A549 (cell line): ENCODE measurements around the gene UNC79. TPM values are rescaled to one million over a fixed set of nuclear protein-coding genes. Genes with fewer than 3 reads are reported as not detected.

Source experiments
- ATAC-seq, 2 experiments: fragments of 200-7000 bp in 1 of 2; fragments of >200 bp in 1 of 2; cut with Nextera tagmentation in 1 of 2; cut with Tn5 transposase in 1 of 2; 3 replicates each; pipeline versions ENCODE4 v1.8.0 to v1.9.1; 2018 to 2020; ENCODE audit warnings: mild to moderate bottlenecking in 1 of 2, moderate library complexity in 1 of 2
- CTCF ChIA-PET: fragments of 300-600 bp; sonication (Branson Sonifier 250); formaldehyde crosslinking; extraction: SDS; loops from one replicate; lab custom pipeline; 2021; ENCODE audit warnings: antibody characterized with exemption, inconsistent platforms; lab: Yijun Ruan, JAX
- POLR2A ChIA-PET: fragments of 350-600 bp; formaldehyde crosslinking; extraction: SDS; loops from one replicate; lab custom pipeline; 2021; ENCODE audit warnings: antibody characterized with exemption, inconsistent platforms; lab: Yijun Ruan, JAX
- DNase-seq, 2 experiments: peaks; one replicate each; pipeline versions ENCODE4 v3.0.0 to v3.0.0-alpha.2; 2011 to 2016; ENCODE audit warnings: low read depth in 1 of 2, low spot score in 1 of 2
- FAIRE-seq: peaks from 2 replicates; lab custom pipeline; 2011; peaks lifted over from hg19 to GRCh38; lab: Jason Lieb, UNC
- H3K27ac ChIP-seq, 2 experiments: fragments of >200 bp; sonication (Bioruptor Twin); formaldehyde crosslinking; 3 replicates each; pipeline ENCODE4 v1.5.1; 2016 to 2017
- H3K4me1 ChIP-seq: fragments of >200 bp; sonication (Bioruptor Twin); formaldehyde crosslinking; 3 replicates; pipeline ENCODE4 v1.6.1; 2016
- H3K4me2 ChIP-seq: fragments of >200 bp; sonication (Bioruptor Twin); formaldehyde crosslinking; 3 replicates; pipeline ENCODE4 v1.6.1; 2016
- H3K4me3 ChIP-seq: fragments of >200 bp; sonication (Bioruptor Twin); formaldehyde crosslinking; 3 replicates; pipeline ENCODE4 v1.5.1; 2016
- H3K9me3 ChIP-seq: fragments of >200 bp; sonication (Bioruptor Twin); formaldehyde crosslinking; 3 replicates; pipeline ENCODE4 v1.6.1; 2016
- CBX2 ChIP-seq: fragments of 200-600 bp; sonication (generic); IDR thresholded peaks from 2 replicates; pipeline ENCODE4 v1.6.1; 2016; ENCODE audit warnings: low read depth, mild to moderate bottlenecking, borderline replicate concordance
- CHD2 ChIP-seq: fragments of 150-350 bp; IDR thresholded peaks from 2 replicates; pipeline ENCODE4 v1.6.1; 2014; ENCODE audit warnings: low read length; ENCODE audit not compliant: partially characterized antibody
- EHMT2 ChIP-seq: fragments of 200-600 bp; sonication (generic); IDR thresholded peaks from 2 replicates; pipeline ENCODE4 v1.6.1; 2016; ENCODE audit warnings: antibody characterized with exemption, low read depth, mild to moderate bottlenecking, moderate library complexity
- ESRRA ChIP-seq: fragments of 150-350 bp; IDR thresholded peaks from 2 replicates; pipeline ENCODE4 v1.6.1; 2014; ENCODE audit warnings: mild to moderate bottlenecking, low read length, borderline replicate concordance
- FOXS1 ChIP-seq: fragments of 250-450 bp; sonication (Bioruptor Pico); IDR thresholded peaks from 2 replicates; pipeline ENCODE4 v1.5.0; 2020; ENCODE audit warnings: mild to moderate bottlenecking, moderate library complexity
- HOXB5 ChIP-seq: fragments of 250-450 bp; sonication (Bioruptor Pico); IDR thresholded peaks from 2 replicates; pipeline ENCODE4 v1.5.0; 2020; ENCODE audit warnings: mild to moderate bottlenecking, moderate library complexity
- MAZ ChIP-seq: fragments of 150-350 bp; IDR thresholded peaks from 2 replicates; pipeline ENCODE4 v1.6.1; 2014; ENCODE audit warnings: antibody characterized with exemption, low read depth, low read length, borderline replicate concordance
- MYC ChIP-seq: IDR thresholded peaks from 2 replicates; pipeline ENCODE4 v1.6.1; 2012; ENCODE audit warnings: mild to moderate bottlenecking, inconsistent platforms, low read length, improper control_type of control experiment, borderline replicate concordance
- PHF8 ChIP-seq: fragments of 200-600 bp; sonication (generic); IDR thresholded peaks from 2 replicates; pipeline ENCODE4 v1.6.1; 2016; ENCODE audit warnings: low read depth, mild to moderate bottlenecking, antibody characterized with exemption, moderate library complexity, borderline replicate concordance
- POLR2A ChIP-seq: IDR thresholded peaks from 2 replicates; pipeline ENCODE4 v1.6.1; 2012; ENCODE audit warnings: mild to moderate bottlenecking, low read length
- RAD21 ChIP-seq, 2 experiments: fragments of >200 bp in 1 of 2; sonication (Bioruptor Twin) in 1 of 2; formaldehyde crosslinking in 1 of 2; IDR thresholded peaks in 1 of 2; conservative IDR thresholded peaks in 1 of 2; 2 replicates in 1 of 2; 3 replicates in 1 of 2; pipeline ENCODE4 v1.6.1; 2012 to 2018; ENCODE audit warnings: inconsistent platforms in 1 of 2
- RNF2 ChIP-seq: fragments of 200-600 bp; sonication (generic); IDR thresholded peaks from 2 replicates; pipeline ENCODE4 v1.6.1; 2016; ENCODE audit warnings: low read depth, mild to moderate bottlenecking, antibody characterized with exemption, moderate library complexity, borderline replicate concordance
- SMC3 ChIP-seq: fragments of >200 bp; sonication (Bioruptor Twin); formaldehyde crosslinking; IDR thresholded peaks from 3 replicates; pipeline ENCODE4 v1.6.1; 2018; ENCODE audit warnings: inconsistent platforms
- TP53 ChIP-seq: fragments of 250-450 bp; sonication (Bioruptor Pico); IDR thresholded peaks from 2 replicates; pipeline ENCODE4 v1.5.0; 2021; ENCODE audit warnings: mild to moderate bottlenecking, moderate library complexity
- USF2 ChIP-seq: fragments of 450-650 bp; IDR thresholded peaks from 2 replicates; pipeline ENCODE4 v1.6.1; 2014; ENCODE audit warnings: antibody characterized with exemption
- ZC3H11A ChIP-seq: fragments of 450-650 bp; IDR thresholded peaks from 2 replicates; pipeline ENCODE4 v1.6.1; 2014; ENCODE audit warnings: antibody characterized with exemption, mild to moderate bottlenecking
- ZNF302 ChIP-seq: fragments of 250-450 bp; sonication (Bioruptor Pico); IDR thresholded peaks from 2 replicates; pipeline ENCODE4 v1.9.0; 2021; ENCODE audit warnings: inconsistent platforms, mild to moderate bottlenecking, moderate library complexity
- WGBS: methylation state at CpG from one replicate; pipeline ENCODE4 v1.1.6; 2017; ENCODE audit errors: missing lambda C conversion rate; 5-methylcytosine and 5-hydroxymethylcytosine counted together
- polyA plus RNA-seq, 4 experiments: library from polyadenylated mRNA; depleted of rRNA in 3 of 4; stranded (reverse); fragments of >200 nt; fragmentation: RNase III in 1 of 4; extraction: RNeasy Plus Mini Kit Qiagen cat#74134 plus additional on column Dnase treatment in 1 of 4; gene quantifications; 2 replicates in 3 of 4; 3 replicates in 1 of 4; pipeline ENCODE4 v1.2.3, GENCODE V29; 2011 to 2017
- TF ChIP-seq, protein P1 (sequence below): fragments of >200 bp; sonication (Bioruptor Twin); formaldehyde crosslinking; IDR thresholded peaks from 2 replicates; pipeline ENCODE4 v1.6.1; 2016
- TF ChIP-seq, protein P2 (sequence below): fragments of >200 bp; sonication (Bioruptor Twin); formaldehyde crosslinking; IDR thresholded peaks from 3 replicates; pipeline ENCODE4 v1.5.1; 2016
- TF ChIP-seq, protein P3 (sequence below): fragments of 250-450 bp; sonication (Bioruptor Pico); IDR thresholded peaks from 2 replicates; pipeline ENCODE4 v1.5.0; 2020; ENCODE audit warnings: low read depth, mild to moderate bottlenecking, moderate library complexity

UNC79 gene
- polyA plus RNA-seq, 2 of the 4 experiments (the other 2 are of a cell fraction), result 0.01 TPM

DNA sequence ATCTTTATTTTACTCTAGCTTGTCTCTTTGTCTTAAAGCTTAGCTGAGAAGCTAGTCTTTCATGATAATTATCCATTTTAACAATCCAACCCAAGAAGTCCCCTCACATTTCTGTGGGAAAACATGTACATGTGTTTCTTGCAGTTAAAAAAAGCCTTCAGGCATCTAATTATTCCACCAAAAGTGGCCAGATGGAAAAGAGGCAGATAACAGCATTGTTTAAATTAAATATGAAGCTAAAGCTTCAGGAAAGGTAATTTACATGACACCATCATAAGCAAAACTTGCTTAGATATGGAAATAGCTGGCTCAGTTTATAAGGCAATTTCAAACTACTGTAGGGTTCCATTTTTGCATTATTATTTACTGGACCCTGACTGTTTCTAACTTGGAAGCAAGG is 175.4 kb downstream of the UNC79 start:
- ChIA-PET POLR2A (no interaction called here), CTCF (interaction anchor here (1.0 kb wide), 1 partner anchor 12 kb away, joined by 3 read pairs; no protein-coding TSS in a partner anchor)
- Histone ChIP-seq H3K4me2 (no peak overlapping the region), H3K9me3 (peaks cover 13% of the 10 kb centered on the region; the same call in 2 of the 3 replicates), H3K27ac (no peak overlapping the region), H3K4me1 (no peaks in the 10 kb centered on the region), H3K4me3 (no peak overlapping the region)
- FAIRE-seq, result no peak
- ATAC-seq, result no peak
- DNase-seq, result no peak
- no peak for TF ChIP-seq SMC3
- TF ChIP-seq EHMT2, result no peak
- TF ChIP-seq, protein P1, sequence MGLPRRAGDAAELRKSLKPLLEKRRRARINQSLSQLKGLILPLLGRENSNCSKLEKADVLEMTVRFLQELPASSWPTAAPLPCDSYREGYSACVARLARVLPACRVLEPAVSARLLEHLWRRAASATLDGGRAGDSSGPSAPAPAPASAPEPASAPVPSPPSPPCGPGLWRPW, result no peak
- TF ChIP-seq USF2, result no peak
- no peak for TF ChIP-seq RAD21 (conservative IDR thresholded peaks at IDR 0.05 in 1 of 2, IDR thresholded peaks at IDR 0.05 in 1 of 2)
- no peak for TF ChIP-seq CBX2
- no peak for TF ChIP-seq FOXS1
- TF ChIP-seq TP53, result no peak
- TF ChIP-seq, all 56 proteins: peak for 0

- ChIA-PET POLR2A (no interaction called here), CTCF (interaction anchor here (0.6 to 1.5 kb wide), 11 partner anchors 10 to 506 kb away, joined by 3 to 8 read pairs (median 4); partner anchors contain the start of genes GON7 and UBR7)
- no peaks in the 10 kb centered on the region for H3K4me1 ChIP-seq
- 21% methylated on average over 7 of the region's 7 CpGs for WGBS
- DNase-seq, result peak; percentile 33 to 62
- TF ChIP-seq, protein P2, sequence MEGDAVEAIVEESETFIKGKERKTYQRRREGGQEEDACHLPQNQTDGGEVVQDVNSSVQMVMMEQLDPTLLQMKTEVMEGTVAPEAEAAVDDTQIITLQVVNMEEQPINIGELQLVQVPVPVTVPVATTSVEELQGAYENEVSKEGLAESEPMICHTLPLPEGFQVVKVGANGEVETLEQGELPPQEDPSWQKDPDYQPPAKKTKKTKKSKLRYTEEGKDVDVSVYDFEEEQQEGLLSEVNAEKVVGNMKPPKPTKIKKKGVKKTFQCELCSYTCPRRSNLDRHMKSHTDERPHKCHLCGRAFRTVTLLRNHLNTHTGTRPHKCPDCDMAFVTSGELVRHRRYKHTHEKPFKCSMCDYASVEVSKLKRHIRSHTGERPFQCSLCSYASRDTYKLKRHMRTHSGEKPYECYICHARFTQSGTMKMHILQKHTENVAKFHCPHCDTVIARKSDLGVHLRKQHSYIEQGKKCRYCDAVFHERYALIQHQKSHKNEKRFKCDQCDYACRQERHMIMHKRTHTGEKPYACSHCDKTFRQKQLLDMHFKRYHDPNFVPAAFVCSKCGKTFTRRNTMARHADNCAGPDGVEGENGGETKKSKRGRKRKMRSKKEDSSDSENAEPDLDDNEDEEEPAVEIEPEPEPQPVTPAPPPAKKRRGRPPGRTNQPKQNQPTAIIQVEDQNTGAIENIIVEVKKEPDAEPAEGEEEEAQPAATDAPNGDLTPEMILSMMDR, result peak; percentile 72
- TF ChIP-seq MYC (no peak), RAD21 (conservative IDR thresholded peaks at IDR 0.05 in 1 of 2, IDR thresholded peaks at IDR 0.05 in 1 of 2) (peak; percentile 65 to 75), ZC3H11A (no peak), HOXB5 (CRISPR knock-in tag) (no peak), CHD2 (no peak), PHF8 (no peak), POLR2A (no peak), MAZ (no peak), SMC3 (peak; percentile 66), RNF2 (no peak), ZNF302 (no peak), ESRRA (no peak)
- TF ChIP-seq, protein P3, sequence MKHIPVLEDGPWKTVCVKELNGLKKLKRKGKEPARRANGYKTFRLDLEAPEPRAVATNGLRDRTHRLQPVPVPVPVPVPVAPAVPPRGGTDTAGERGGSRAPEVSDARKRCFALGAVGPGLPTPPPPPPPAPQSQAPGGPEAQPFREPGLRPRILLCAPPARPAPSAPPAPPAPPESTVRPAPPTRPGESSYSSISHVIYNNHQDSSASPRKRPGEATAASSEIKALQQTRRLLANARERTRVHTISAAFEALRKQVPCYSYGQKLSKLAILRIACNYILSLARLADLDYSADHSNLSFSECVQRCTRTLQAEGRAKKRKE (CRISPR knock-in tag), result no peak
- TF ChIP-seq, protein P1, result no peak
- peak; percentile 54 to 69; a peak in 3 of 6 replicates for ATAC-seq
- no peak overlapping the region for H3K4me3 ChIP-seq
- H3K9me3 ChIP-seq, result no peaks in the 10 kb centered on the region
- no peak for FAIRE-seq
- H3K27ac ChIP-seq, result no peak overlapping the region
- H3K4me2 ChIP-seq, result no peak overlapping the region
Observed at GRCh38 chr14:93619176-93619793, 188.5 kb downstream of the UNC79 start.
